ENCODE data around the gene RMDN2.
"Not testable (repeated sequence)": the region's sequence is repeated elsewhere in the genome, so short reads cannot be mapped to it uniquely, and the experiment has no call there.

The RMDN2 gene

DNA sequence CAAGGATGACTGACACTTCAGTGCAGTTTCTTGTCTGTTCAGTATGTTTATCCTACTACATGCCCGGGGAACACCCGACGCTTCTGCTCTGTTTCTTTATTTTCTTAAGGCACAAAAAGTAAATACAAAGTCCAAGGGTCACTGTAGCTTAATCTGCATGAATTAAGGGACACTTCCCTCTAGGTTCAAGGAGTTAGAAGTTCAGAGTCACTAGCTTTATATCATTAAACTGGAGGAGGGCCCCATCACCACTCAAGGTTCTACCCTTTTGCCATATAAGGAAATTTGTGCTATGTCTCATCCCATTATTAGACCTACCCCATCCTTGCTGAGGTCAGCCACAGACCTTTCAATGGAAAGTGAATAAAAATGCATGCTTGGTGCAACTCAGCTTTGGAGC is 27.6 kb upstream of the RMDN2 start:
- no peak for DNase-seq (ENCODE audit: low read depth, low spot score)

DNA sequence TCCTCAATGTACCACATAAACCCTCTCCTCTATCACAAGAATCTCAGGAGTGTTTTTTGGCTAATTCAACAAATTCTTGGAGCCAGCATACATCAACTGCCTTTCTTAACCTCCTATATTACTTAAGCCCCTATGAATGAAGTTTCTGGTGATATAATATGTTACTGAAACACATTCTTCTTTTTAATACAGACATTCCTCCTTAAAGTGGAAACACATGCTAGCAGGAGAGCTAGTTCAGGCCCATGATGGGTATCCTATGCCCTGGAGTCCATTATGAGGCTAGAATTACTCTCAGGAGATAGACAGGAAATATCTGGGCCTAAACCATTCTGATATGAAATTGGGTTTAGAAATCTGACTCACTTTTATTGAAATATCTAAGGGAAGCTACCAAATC is 26.6 kb upstream of the RMDN2 start:
- DNase-seq (ENCODE audit: low read depth, low spot score): no peak

DNA sequence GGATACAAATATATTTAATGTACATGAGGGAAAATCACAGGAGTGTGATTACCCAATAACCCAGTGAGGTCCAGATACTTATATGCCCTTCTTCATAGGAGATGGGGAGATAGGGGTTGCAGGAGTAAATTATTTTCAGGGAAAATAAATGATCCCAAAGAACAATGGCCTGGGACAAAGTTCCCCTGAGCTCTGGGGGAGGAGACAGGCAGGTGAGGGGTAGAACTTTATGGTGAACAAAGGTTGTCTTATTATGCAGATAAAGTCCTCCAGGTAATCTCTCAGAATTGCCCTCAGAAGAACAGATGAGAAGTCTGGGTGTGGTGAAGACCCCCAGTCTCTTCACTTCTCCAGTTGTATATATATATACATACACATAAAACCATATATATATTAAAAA is 22.1 kb upstream of the RMDN2 start:
- no peak for DNase-seq (ENCODE audit: low read depth, low spot score)

DNA sequence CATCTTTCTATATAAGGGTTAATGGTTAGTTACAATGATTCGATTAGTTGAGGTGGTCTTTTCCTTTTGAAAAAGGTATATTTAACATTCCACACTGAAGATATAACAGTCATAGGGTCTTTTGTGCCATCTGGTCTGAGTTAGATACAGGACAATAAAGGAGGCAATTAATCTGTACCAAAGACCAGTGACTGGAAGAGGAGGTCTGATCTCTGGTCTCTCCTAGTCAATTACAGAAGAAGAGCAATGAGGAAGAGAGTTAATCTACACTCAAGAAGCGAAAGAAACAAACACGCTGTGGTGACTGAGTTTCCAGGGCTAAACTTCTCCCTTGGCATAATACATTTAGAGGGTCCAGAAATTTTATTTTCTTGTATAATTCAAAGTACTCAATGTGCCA is 20.7 kb upstream of the RMDN2 start:
- DNase-seq (ENCODE audit: low read depth, low spot score): no peak

DNA sequence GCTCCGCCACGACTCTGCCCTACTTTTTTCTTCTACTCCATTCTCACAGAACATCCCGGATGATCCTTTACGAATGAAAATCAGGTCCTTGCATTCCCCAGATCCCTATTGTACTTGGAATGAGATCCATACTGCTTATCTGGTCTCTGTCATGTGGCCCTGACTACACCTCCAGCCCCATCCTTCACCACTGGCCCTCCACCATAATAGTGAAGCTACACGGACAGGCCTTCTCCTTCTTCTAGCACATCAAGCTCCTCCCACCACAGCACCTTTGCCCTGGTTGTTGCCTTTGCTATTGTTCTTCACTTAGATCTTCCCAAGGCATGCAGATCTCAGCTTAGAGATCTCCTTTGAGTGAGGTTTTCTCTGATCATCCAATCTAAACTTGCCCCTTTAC is 20.1 kb upstream of the RMDN2 start:
- DNase-seq (ENCODE audit: low read depth, low spot score): no peak

DNA sequence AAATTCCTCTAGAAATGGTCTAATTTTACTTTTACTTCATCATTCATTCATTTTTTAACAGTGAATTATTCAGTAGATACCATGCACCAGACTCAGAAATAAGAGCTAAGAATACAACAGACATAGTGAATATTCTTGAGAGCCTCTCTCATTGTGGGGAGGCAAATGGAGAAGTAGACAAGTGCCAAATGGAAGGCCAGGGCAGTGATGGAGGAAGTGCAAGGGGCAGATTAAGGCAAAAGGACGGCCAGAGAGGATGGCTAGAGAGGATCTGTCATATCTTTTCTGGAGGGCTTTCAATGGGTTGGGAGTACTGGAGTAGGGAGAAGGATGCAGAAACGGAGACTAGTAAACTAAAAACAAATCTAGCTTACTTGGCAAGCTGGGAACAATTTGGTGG is 19.0 kb upstream of the RMDN2 start:
- no peak for DNase-seq (ENCODE audit: low read depth, low spot score)

DNA sequence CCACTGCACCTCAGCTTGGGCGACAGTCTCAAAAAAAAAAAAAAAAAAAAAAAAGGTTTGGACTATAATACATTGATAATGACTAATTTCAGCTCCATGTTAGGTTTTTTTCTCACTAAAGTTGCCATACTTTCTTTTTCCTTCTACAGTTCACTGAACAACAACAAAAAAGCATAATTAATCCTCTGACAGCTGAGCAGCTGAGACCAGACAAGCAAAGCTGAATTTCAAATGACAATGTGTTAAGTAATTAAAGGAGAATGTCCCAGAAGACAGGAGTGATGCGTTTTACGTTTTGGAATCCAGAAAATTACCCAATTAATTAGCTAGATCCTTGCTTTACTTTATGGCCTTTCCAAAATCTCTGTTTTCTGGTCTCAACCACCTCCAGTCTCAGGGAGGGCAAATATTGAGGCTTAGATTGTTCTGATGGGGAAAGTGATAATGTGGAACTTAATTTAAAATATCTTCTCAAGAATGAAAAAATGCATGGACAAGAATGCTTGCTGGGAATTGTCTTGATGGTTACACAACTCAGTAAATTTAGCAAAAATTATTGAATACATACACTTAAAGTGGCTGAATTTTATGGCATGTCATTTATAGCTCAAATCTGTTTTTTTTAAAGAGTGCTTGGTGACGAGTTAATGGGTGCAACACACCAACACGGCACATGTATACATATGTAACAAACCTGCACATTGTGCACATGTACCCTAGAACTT is 17.4 kb upstream of the RMDN2 start:
- DNase-seq (ENCODE audit: low read depth, low spot score): no peak

DNA sequence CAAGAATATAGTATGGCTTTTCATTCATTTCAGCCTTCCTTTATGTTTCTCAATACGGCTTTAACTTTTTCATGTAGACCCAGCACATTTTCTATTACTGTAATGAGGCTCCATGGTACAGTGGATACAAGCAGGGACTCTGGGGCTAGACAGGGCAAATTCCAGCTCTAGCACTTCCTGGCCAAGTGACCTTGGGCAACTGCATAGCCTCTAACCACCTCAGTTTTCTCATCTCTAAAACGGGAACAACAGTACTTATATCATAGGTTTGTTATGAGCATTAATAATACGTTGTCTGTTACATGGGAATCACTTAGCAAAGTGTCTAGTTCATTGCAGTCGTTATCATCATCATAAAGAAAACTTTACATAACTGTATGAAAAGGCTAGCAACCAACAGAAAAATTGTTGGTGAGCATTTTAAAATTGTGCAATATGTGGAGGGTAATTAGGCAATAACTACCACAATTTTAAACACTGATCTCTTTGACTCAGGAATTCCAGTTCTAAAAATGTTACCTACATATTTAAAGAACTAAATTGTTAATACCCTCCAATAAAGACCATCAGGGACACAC is 13.7 kb upstream of the RMDN2 start:
- no peak for DNase-seq (ENCODE audit: low read depth, low spot score)

DNA sequence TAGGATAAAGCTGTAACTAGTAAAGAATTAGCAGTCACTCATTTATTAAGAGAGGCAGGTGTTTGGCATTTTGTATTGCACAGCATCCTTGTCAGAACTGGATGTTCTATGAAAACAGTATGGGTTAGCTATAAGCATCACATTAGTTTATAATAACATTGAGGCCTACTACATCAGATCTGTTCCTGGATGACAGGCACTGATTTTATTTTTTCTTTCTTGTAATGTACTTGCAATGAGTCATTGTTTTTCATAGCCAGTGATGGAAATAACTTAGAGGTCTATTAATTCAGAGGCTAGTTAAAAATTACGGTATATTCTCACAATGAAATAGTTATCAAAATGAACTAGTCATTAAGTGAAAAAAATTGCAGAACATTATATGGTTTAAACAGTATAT is 13.0 kb upstream of the RMDN2 start:
- no peak for DNase-seq (ENCODE audit: low read depth, low spot score)

DNA sequence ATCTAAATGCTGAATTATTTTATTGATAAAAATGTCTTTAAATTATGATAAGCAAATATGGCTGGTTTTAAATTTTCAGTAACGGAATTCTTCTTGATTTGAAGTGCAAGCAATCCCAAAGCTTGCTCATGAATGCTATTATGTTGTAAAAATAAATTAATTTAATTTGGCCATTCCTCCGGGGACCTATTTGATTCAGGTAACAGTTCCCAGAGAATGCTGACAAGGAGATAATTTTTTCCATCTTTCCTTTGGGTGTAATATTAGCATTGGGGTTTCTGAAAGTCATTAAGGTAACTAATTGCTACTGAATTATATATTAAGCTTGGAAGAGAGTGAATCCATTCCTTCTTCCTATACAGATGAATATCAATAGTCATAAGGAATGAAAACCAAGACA is 12.5 kb upstream of the RMDN2 start:
- DNase-seq (ENCODE audit: low read depth, low spot score): no peak

DNA sequence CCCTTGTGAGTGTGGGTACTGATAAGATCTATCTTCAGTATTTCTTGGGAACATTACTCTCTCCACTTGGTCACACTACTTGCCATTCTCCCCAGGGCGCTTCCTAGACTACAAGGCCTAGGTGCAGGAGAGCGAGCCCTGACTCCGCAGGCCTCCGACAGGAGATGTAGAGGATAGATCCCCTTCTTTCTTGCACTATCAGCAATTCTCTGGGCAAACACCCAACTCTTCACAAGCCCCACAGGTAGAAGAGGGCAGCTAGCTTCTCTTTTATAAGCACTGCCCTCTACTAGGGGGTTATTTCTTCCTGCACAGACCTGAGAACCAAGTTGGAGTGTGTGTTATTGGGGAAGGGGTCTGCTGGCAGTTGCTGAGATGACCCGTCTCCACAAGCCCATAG is 10.7 kb upstream of the RMDN2 start:
- DNase-seq (ENCODE audit: low read depth, low spot score): no peak

DNA sequence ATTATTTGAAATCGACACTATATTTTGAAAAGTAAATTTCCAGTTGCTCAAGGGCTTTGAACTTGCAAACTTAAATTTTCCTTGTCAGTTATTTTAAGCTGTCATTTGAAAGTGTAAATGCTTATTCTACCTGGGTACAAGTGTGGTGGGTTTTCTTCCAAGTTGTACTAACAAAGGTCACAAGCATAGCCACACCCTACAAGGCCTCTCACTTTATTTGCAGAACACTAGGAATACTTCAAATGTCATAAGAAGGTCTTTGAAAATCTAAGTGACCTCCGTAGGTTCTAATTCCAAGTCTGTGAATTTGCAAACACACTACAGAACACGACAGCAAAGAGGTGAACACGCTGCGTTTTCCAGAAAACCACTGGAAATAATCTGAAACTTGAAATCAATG is 9.3 kb upstream of the RMDN2 start:
- no peak for DNase-seq (ENCODE audit: low read depth, low spot score)

DNA sequence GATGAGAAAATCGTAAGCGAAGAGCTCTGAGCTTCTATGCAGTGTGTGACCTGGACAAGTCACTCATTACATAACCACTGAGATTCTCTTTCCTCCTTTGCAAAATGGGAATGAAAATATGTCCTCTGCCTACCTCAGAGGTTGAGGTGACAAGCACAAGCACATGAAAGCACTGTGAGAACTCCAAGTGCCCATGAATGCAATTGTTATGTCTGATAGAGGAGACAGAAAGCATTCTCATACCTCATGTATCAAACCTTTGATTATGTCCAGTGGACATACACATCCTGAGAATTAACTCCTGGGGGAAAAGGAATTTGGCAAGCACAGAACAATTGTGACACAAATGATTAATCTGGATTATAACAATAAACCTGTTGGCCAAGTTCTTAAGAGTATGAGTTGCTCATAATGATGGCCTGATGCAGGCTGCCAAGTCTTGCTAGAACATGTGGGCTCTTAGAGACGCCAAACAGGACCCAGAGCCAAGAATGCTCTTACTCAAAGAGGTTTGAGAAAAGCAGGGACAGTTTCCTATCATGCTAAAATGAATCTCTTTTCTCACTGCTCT is 8.5 kb upstream of the RMDN2 start:
- no peak for DNase-seq (ENCODE audit: low read depth, low spot score)

DNA sequence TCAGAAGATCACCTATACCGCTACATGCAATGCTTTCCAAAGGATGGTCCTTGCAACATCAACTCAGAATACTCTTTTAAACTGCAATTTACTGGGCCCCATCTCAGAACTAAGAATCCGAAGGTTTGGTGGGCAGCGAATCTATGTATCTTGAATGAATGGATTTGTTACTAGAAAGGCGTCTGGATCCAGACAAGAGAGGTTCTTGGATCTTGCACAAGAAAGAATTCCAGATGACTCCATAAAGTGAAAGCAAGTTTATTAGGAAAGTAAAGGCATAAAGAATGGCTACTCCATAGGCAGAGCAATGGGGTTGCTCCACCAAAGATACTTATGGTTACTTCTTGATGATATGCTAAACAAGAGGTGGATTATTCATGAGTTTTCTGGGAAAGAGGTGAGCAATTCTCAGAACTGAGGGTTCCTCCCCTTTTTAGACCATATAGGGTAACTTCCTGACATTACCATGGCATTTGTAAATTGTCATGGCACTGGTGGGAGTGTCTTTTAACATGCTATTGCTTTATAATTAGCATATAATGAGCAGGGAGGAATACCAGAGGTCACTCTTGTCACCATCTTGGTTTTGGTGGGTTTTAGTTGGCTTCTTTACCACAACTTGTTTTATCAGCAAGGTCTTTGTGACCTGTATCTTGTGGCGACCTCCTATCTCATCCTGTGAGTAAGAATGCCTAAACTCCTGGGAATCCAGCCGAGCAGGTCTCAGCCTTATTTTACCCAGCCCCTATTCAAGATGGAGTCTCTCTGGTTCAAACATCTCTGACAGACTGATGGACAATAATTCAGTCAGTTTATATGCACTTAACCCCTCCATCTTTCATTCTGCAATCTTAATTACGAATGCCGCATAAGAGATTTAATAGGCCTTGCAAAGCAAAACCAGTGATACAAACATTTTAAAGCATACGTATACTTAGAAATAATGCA is 7.5 kb upstream of the RMDN2 start:
- DNase-seq (ENCODE audit: low read depth, low spot score): no peak

DNA sequence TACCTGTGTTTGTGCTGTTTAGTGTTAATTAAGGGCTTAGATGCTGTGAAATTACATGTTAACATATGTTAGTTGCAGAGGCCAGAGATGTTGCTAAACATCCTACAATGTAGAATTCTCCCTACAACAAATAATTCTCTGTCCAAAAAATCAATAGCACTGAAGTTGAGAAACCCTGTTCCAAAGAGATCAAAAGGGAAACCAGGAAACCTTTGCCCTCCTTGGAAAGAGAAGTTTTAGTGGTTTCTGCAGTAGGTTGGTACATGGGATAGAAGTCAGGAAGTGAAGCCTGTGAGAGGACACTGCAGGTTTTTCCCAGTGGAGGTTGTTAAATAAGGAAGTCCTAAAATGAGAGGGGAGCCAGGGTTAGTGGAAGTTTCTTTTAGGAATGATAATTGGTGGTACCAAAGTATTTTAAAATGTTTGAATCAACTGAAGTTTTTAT is 6.3 kb upstream of the RMDN2 start:
- DNase-seq (ENCODE audit: low read depth, low spot score): no peak

DNA sequence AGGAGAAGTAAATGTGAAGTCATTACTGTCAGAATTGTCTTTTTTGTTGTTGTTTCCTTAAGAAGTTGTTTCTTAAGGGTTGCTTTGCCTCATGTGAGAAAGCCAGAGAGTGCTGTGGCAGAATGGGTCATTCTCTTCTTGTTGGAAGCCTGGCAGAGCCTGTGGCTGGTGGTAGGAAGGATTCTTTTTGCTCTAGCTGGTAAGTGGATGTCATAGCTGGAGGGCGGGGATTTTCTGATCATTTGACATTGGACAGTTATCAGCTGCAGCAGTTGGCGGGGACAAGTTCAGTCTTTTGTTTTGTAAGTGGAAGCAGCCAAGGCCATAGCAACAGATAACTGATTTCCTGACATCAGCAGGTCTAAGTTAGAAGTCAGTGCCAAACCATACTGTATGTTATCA is 5.5 kb upstream of the RMDN2 start:
- no peak for DNase-seq (ENCODE audit: low read depth, low spot score)

DNA sequence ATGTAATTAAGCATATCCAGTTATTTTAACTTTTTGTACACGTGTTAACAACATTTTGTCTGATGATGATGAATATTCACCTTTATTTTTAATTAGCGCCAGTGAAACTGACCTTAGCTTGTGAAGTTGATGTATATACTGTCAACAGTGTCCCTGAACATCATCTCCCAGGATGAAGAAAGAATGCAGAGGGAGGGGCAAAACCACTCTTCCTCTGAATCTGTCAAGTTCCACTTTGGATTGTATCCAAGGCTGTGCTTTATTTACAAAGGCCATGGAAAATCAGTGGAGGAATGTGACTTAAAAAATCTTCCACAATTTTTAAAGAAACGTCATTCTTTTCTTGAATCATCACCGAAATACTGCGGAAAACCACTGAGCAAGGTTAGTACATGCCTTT is 4.5 kb upstream of the RMDN2 start:
- no peak for DNase-seq (ENCODE audit: low read depth, low spot score)

DNA sequence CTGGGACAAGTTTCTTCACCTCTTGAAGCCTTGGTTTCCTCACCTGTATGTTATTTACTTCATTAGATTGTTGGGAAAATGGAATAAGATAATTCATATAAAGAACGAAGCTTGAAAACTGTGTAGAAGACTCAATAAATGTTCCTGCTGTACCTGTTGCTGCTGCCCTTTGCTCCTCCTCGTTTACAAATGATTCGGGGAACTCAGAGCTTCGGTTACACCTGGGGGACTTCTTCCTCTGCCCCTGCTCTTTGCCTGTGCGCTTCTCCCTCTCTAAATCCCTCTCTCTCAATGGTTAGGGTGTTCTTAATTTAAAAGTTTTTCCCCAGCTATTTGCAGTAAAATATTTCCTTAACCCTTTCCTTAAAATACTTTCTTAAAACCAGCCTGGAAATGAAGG is 3.3 kb upstream of the RMDN2 start:
- DNase-seq (ENCODE audit: low read depth, low spot score): no peak

DNA sequence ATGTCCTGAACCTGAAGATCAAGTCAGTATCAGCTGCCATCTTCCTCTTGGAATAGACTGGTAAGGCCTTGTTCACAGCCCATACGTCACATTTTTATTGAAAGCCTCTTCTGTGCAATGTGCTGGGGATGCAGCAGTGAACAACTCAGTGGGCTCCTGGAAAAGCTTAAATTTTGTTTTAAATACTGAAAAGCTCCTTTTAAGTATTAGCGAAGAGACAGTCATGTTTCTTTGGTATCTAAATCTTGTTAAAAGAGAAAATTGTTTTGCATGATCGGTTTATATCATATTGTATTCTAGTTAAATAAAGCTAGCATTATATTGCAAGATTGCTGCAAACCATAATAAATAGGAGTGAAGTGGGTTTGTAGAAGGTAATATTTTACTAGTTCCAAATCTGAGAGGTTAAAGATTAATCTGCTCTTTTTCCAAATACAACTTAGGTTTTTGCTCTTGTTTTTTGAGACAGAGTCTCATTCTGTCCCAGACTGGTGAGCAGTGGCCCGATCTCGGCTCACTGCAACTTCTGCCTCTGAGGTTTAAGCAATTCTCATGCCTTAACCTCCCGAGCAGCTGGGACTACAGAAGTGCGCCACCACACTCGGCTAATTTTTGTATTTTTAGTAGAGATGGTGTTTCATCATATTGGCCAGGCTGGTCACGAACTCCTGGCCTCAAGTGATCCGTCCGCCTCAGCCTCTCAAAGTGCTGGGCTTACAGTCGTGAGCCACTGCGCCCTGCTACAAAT is 1.6 kb upstream of the RMDN2 start:
- no peak for DNase-seq (ENCODE audit: low read depth, low spot score)

DNA sequence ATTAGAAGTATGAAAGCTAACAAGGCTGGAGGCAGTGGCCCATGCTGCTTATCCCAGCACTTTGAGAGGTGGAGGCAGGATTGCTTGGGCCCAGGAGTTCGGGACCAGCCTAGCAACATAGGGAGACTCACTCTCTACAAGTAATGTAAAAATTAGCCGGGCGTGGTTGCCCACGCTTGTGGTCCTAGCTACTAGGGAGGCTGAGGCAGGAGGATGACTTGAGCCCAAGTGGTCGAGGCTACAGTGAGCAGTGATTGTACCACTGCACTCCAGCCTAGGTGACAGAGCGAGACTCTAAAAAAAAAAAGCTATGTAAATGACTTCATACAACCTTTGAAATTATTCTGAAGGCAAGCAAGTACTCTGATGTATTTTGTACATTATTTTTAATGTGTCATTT is 1.5 kb downstream of the RMDN2 start:
- DNase-seq (ENCODE audit: low read depth, low spot score): no peak

DNA sequence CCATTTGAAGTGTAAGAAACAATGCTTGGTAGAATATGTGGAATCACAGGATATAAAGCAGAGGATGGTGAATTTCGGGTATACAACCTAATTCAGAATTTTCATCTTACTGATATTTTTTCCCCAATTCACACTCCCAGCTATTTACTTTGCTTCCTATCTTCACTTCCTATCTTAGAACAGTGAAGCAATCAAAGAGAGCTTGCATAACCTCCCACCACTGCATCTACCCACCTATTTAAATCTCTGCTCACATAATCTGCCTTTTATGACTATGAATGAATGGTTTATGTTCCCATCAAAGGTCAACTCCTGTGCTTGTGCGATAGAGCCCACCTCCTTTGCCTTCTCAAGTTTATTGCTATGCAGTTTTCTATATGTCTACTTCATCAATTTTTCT is 3.3 kb downstream of the RMDN2 start:
- no peak for DNase-seq (ENCODE audit: low read depth, low spot score)

DNA sequence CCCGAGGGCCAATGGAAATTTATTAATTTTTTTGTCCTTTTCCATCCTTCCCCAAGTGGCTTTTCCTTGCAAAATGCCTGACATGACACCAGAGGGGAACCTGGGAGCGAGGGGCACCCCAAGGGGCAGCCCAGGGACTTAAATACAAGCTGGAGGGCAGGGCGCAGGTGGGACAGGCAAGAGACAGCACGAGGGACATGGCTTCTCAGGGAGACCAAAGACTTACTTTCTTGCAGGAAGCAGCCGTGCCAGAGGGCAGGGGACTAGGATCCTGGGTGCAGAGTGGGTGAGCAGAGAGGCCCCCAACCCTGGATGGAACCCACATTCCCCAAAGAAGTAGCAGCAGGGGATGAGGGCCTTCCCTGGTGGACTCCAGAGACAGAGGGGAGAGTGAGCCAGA is 5.3 kb downstream of the RMDN2 start:
- DNase-seq (ENCODE audit: low read depth, low spot score): not testable (repeated sequence)

Measured in activated naive CD8-positive, alpha-beta T cell treated with anti-CD3 and anti-CD28 coated beads, Interleukin-2, amount 50 U/mL, for 16 hours (primary cell).